ENCODE results near the gene DCANP1. TPM values are rescaled to one million over a fixed set of nuclear protein-coding genes. Genes with fewer than 3 reads are reported as not detected.

The DCANP1 gene
- polyA plus RNA-seq, 1 donor, result 0.45 TPM

DNA sequence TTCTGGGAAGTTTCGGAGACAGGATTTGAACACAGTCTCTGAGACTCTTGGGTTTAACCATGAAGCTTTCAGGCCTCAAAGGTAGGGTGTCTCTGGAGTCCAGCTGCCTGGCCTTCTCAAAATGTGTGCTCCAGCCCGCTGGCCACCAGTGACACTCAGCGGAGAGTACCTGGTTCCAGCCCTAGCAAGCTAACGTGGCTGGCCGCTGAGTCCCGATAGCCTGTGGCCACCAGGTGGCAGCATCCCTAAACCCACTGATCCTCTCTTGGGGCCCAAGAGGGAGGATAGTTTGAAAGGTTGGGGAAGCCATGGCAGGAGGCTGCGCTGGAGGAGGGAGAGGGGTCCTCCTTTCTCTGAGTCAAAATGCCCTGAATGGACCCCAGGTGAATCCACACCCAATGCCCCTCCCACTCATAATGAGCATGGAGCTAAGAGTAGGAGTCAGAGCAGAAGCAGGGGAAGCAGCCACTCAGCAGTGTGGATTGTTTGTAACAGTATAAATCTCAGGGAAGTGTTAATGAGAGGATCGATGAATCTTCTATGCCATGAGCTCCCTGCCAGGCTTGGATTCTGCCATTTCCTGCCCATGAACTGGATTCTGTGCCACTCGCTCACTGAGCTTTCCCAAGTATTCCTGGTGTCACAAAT, 10.4 kb upstream of the DCANP1 start:
- WGBS (ENCODE audit: insufficient coverage, low lambda C conversion rate), result no CpG with 5 or more reads among the region's 9 CpGs
- Histone ChIP-seq H3K4me3 (ENCODE audit: low read length) (no peak overlapping the region), H3K27me3 (ENCODE audit: control insufficient read depth, insufficient read depth, low read length) (peaks cover 36% of the 10 kb centered on the region), H3K4me1 (ENCODE audit: control insufficient read depth, insufficient read depth, low read length) (no peaks in the 10 kb centered on the region), H3K27ac (ENCODE audit: low read length) (no peak overlapping the region), H3K9me3 (ENCODE audit: control insufficient read depth, low read depth, low read length) (no peaks in the 10 kb centered on the region), H3K36me3 (ENCODE audit: control insufficient read depth, insufficient read depth, low read length) (no peaks in the 10 kb centered on the region)
- DNase-seq, result peak; percentile 56

DNA sequence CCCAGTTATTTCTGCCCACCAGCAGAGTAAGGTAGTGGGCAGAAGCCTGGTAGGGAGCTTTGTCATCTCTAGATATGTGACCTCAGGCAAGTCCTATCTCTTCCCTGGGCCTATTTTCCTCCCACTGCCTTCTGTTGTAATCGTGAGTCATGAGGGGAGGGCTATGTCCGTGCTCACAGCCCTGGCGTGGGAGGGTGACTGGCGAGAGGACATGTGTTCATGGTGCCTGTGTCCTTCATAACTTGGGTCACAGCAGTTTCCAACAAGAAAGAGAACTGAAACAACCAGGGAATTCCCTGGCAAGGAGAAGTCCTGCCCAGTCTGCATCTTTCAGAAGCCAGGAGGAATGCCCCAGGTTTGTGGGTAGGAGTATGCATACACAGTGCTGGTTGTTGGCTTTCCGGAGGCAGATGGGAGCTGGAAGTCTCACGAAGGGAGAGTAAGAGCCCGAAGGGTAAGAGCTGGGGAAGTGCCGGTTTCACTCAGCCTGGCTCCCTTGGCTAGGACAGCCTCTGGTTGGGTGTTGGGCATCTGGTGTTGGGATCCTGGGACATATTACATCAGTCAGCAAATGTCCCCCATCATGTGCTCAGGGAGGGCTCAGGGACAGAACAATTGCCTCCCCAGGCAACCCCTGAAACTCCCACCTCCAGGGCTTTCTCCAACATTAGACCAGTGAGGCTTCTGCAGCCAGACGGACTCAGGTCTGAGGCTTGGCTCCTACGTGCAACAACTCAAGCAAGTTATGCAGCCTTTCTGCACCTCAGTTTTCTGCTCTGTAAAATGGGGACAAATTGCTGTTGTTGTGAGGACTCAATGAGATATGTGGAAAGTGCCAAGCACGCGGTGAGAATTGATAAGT, 9.3 kb upstream of the DCANP1 start:
- H3K4me1 ChIP-seq (ENCODE audit: control insufficient read depth, insufficient read depth, low read length), result no peaks in the 10 kb centered on the region
- H3K4me3 ChIP-seq (ENCODE audit: low read length), result no peak overlapping the region
- H3K27me3 ChIP-seq (ENCODE audit: control insufficient read depth, insufficient read depth, low read length), result peaks cover 28% of the 10 kb centered on the region
- no peak for DNase-seq
- no CpG with 5 or more reads among the region's 12 CpGs for WGBS (ENCODE audit: insufficient coverage, low lambda C conversion rate)
- H3K36me3 ChIP-seq (ENCODE audit: control insufficient read depth, insufficient read depth, low read length), result no peaks in the 10 kb centered on the region
- H3K9me3 ChIP-seq (ENCODE audit: control insufficient read depth, low read depth, low read length), result no peaks in the 10 kb centered on the region
- no peak overlapping the region for H3K27ac ChIP-seq (ENCODE audit: low read length)

GRCh38 chr5:135455876-135456237, 8.7 kb upstream of the DCANP1 start:
- Histone ChIP-seq H3K9me3 (ENCODE audit: control insufficient read depth, low read depth, low read length) (no peaks in the 10 kb centered on the region), H3K4me1 (ENCODE audit: control insufficient read depth, insufficient read depth, low read length) (no peaks in the 10 kb centered on the region), H3K36me3 (ENCODE audit: control insufficient read depth, insufficient read depth, low read length) (no peaks in the 10 kb centered on the region), H3K4me3 (ENCODE audit: low read length) (no peak overlapping the region), H3K27me3 (ENCODE audit: control insufficient read depth, insufficient read depth, low read length) (peaks cover 29% of the 10 kb centered on the region), H3K27ac (ENCODE audit: low read length) (no peak overlapping the region)
- DNase-seq, result no peak
- WGBS (ENCODE audit: insufficient coverage, low lambda C conversion rate), result no CpG with 5 or more reads among the region's 4 CpGs

DNA sequence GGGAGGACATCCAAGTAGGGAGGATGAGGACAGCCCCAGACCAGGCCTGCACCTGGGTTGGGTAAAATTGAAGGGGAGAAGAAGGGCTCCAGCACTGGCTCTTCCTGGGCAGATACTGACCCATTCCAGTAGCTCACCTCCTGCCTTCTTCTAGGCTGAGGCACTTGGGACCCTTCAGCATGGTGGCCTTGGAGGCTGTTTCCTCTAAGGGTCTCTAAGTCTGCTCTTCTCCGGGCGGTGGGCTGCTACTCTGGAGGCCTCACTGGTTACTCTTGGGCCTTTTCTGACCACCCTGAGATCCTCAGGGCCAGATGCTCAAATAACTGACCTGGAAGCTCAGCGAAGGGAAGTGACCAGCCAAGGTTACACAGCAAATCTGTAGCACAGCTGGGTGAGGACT, 7.8 kb upstream of the DCANP1 start:
- H3K36me3 ChIP-seq (ENCODE audit: control insufficient read depth, insufficient read depth, low read length), result no peaks in the 10 kb centered on the region
- H3K4me3 ChIP-seq (ENCODE audit: low read length), result no peak overlapping the region
- H3K27ac ChIP-seq (ENCODE audit: low read length), result no peak overlapping the region
- H3K9me3 ChIP-seq (ENCODE audit: control insufficient read depth, low read depth, low read length), result no peaks in the 10 kb centered on the region
- H3K27me3 ChIP-seq (ENCODE audit: control insufficient read depth, insufficient read depth, low read length), result peaks cover 21% of the 10 kb centered on the region
- H3K4me1 ChIP-seq (ENCODE audit: control insufficient read depth, insufficient read depth, low read length), result no peaks in the 10 kb centered on the region
- DNase-seq, result no peak
- no CpG with 5 or more reads among the region's 3 CpGs for WGBS (ENCODE audit: insufficient coverage, low lambda C conversion rate)

DNA sequence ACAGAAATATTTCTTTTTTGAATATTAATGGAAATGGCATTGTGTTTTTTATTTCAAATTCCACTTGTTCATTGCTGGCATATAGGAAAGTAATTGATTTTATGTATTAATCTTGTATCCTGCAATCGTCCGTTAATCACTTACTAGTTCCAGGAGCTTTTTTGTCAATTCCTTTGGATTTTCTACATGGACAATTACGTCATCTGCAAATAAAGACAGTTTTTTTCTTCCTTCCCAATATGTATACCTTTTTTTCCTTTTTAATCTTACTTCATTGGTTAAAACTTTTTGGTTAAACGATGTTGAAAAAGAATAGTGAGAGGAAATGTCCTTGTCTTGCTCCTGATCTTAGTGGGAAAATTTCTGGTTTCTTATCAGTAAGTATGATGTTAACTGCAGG, 6.5 kb upstream of the DCANP1 start:
- WGBS (ENCODE audit: insufficient coverage, low lambda C conversion rate), result 91% methylated on average over 3 of the region's 4 CpGs
- no peak for DNase-seq
- no peak overlapping the region for H3K27ac ChIP-seq (ENCODE audit: low read length)
- no peaks in the 10 kb centered on the region for H3K9me3 ChIP-seq (ENCODE audit: control insufficient read depth, low read depth, low read length)
- no peak overlapping the region for H3K4me3 ChIP-seq (ENCODE audit: low read length)
- H3K4me1 ChIP-seq (ENCODE audit: control insufficient read depth, insufficient read depth, low read length), result no peaks in the 10 kb centered on the region
- H3K36me3 ChIP-seq (ENCODE audit: control insufficient read depth, insufficient read depth, low read length), result no peaks in the 10 kb centered on the region
- peaks cover 17% of the 10 kb centered on the region for H3K27me3 ChIP-seq (ENCODE audit: control insufficient read depth, insufficient read depth, low read length)

DNA sequence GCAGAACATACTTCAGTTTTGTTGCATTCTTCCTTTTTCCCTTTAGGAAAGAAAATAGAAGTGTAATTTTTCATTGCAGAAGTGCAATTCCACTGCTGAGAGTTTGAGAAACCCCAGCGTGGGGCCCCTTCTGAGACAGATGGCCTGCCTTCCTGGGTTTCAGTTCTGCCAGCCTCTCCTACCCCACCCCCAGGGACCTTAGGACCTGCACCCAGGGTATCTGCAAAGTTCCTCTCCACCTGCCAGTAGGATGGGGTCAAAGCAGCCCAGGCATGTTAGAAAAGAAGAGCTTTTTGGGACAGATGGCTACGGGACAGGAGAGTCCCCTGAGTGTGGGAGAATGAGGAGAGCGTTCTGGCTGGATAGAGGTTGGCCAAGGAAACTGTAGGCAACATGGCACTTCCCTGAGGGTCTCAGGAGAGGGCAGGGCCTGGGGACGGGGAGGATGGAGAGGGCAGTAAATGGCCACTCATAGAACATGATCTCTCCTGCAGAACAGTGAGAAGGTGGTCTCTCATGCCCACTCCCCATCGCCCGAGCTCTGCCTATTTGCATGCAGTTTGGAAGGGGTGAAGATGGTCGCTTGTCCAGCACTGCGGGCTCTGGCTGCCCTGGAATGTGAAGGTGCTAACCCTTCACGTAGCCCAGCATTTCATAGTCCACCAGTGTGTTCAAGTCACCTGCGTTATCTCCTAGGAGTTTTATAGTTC, 5.3 kb upstream of the DCANP1 start, which contains the start of gene TIFAB:
Gene TIFAB, minus strand, starts transcription at position 31 of the 710 bp plus-strand sequence. CDS start 2,412 bp downstream, outside the sequence.
- H3K36me3 ChIP-seq (ENCODE audit: control insufficient read depth, insufficient read depth, low read length), result no peaks in the 10 kb centered on the region
- no CpG with 5 or more reads among the region's 10 CpGs for WGBS (ENCODE audit: insufficient coverage, low lambda C conversion rate)
- H3K27me3 ChIP-seq (ENCODE audit: control insufficient read depth, insufficient read depth, low read length), result peaks cover 17% of the 10 kb centered on the region
- H3K9me3 ChIP-seq (ENCODE audit: control insufficient read depth, low read depth, low read length), result no peaks in the 10 kb centered on the region
- no peak for DNase-seq
- no peak within 1 kb of the TSS for H3K27ac ChIP-seq (ENCODE audit: low read length)
- H3K4me3 ChIP-seq (ENCODE audit: low read length), result no peak within 1 kb of the TSS
- no peaks in the 10 kb centered on the region for H3K4me1 ChIP-seq (ENCODE audit: control insufficient read depth, insufficient read depth, low read length)

DNA sequence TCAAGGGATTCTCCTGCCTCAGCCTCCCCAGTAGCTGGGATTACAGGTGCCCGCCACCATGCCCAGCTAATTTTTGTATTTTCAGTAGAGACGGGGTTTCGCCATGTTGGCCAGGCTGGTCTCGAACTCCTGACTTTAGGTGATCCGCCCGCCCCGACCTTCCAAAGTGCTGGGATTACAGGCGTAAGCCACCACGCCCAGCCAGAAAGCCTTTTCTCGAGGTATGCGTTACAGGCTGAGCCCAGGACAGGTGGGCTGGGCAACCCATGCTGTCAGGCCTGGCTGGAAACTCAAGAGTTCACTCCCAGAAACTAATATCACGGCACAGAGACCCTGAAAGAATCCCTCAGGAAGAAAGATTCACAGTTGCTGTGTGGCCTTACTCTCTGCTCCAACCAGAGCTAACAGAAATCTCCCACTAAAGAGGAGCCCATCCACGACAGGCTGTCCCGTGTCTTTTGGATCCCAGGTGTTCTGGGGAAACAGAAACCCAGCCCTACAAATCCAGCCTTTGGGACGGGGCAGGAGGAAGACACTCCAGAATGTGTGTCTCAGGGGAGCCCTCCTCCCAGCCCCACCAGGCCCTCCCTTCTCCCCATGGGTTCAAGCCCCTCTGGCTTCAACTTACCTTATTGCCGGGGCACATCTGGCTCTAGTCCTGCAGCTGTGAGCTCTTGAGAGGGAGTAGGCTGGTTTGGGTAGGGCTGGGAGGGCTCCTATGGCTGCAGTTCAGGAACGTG, 4.6 kb upstream of the DCANP1 start:
- no peak overlapping the region for H3K4me3 ChIP-seq (ENCODE audit: low read length)

DNA sequence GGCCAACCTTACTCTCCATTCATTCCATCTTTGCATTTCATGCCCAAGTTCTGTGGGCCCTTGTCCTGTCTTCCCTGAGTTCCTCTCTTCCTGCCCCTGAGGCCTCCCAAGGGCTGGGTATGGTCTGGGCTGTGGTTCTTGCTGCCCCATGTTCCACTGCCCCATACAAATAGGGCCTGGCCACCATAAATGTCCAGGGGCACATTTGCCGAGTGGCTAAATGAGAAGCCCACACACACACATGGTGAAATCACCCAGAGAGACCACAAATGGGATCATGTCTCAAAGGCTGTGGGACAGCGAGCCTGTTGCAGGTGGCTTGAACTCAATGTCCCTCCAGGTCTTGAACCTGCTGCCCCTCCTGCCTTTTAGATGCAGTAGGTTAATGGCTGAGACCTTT, 3.8 kb upstream of the DCANP1 start:
- peaks cover 12% of the 10 kb centered on the region for H3K27me3 ChIP-seq (ENCODE audit: control insufficient read depth, insufficient read depth, low read length)
- H3K36me3 ChIP-seq (ENCODE audit: control insufficient read depth, insufficient read depth, low read length), result no peaks in the 10 kb centered on the region
- H3K27ac ChIP-seq (ENCODE audit: low read length), result no peak overlapping the region
- no peaks in the 10 kb centered on the region for H3K4me1 ChIP-seq (ENCODE audit: control insufficient read depth, insufficient read depth, low read length)
- H3K4me3 ChIP-seq (ENCODE audit: low read length), result no peak overlapping the region
- H3K9me3 ChIP-seq (ENCODE audit: control insufficient read depth, low read depth, low read length), result no peaks in the 10 kb centered on the region
- DNase-seq, result no peak
- WGBS (ENCODE audit: insufficient coverage, low lambda C conversion rate), result 100% methylated on average over 1 of the region's 2 CpGs

More for the DNA sequence above, 4.6 kb upstream of the DCANP1 start:
- Histone ChIP-seq H3K4me1 (ENCODE audit: control insufficient read depth, insufficient read depth, low read length) (no peaks in the 10 kb centered on the region), H3K27ac (ENCODE audit: low read length) (no peak overlapping the region), H3K36me3 (ENCODE audit: control insufficient read depth, insufficient read depth, low read length) (no peaks in the 10 kb centered on the region), H3K9me3 (ENCODE audit: control insufficient read depth, low read depth, low read length) (no peaks in the 10 kb centered on the region), H3K27me3 (ENCODE audit: control insufficient read depth, insufficient read depth, low read length) (peaks cover 14% of the 10 kb centered on the region)
- no peak for DNase-seq
- WGBS (ENCODE audit: insufficient coverage, low lambda C conversion rate), result 60% methylated on average over 1 of the region's 17 CpGs

DNA sequence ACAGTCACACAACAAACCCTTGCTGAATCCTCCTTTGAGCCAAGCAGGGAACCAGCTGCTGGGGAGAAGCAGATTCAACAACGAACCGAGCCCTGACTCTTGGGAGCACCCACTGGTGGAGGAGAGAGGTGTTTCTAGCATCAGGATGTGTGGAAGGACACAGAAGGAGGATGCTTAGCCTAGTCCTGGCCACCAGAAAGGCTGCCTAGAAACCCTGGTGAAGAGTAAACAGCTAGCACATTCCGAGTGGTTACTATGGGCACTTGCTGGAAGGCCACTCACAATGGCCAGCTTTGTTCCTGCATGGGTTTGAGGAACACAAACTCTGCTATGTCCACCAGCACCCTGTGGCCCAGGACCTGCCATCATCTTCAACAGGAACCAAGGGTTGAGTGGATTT, 3.2 kb upstream of the DCANP1 start:
- Histone ChIP-seq H3K27ac (ENCODE audit: low read length) (no peak overlapping the region), H3K4me1 (ENCODE audit: control insufficient read depth, insufficient read depth, low read length) (no peaks in the 10 kb centered on the region), H3K9me3 (ENCODE audit: control insufficient read depth, low read depth, low read length) (no peaks in the 10 kb centered on the region), H3K36me3 (ENCODE audit: control insufficient read depth, insufficient read depth, low read length) (no peaks in the 10 kb centered on the region), H3K4me3 (ENCODE audit: low read length) (no peak overlapping the region), H3K27me3 (ENCODE audit: control insufficient read depth, insufficient read depth, low read length) (peaks cover 10% of the 10 kb centered on the region)
- WGBS (ENCODE audit: insufficient coverage, low lambda C conversion rate), result no CpG with 5 or more reads among the region's 3 CpGs
- no peak for DNase-seq

GRCh38 chr5:135449644-135450043, 2.5 kb upstream of the DCANP1 start:
- H3K27me3 ChIP-seq (ENCODE audit: control insufficient read depth, insufficient read depth, low read length), result peaks cover 10% of the 10 kb centered on the region
- no peaks in the 10 kb centered on the region for H3K9me3 ChIP-seq (ENCODE audit: control insufficient read depth, low read depth, low read length)
- H3K4me3 ChIP-seq (ENCODE audit: low read length), result no peak overlapping the region
- DNase-seq, result no peak
- no CpG with 5 or more reads among the region's 12 CpGs for WGBS (ENCODE audit: insufficient coverage, low lambda C conversion rate)
- H3K4me1 ChIP-seq (ENCODE audit: control insufficient read depth, insufficient read depth, low read length), result no peaks in the 10 kb centered on the region
- H3K36me3 ChIP-seq (ENCODE audit: control insufficient read depth, insufficient read depth, low read length), result no peaks in the 10 kb centered on the region
- H3K27ac ChIP-seq (ENCODE audit: low read length), result no peak overlapping the region

All from large intestine (tissue), 3 donors.